Lower lobe of right lung (tissue), 2 donors: ENCODE data around the gene APLP2. TPM values are rescaled to one million over a fixed set of nuclear protein-coding genes. Genes with fewer than 3 reads are reported as not detected.
A peak's percentile ranks its signal among the peaks of the same experiment; 100 is the strongest.

Source experiments
- ATAC-seq, 2 donors: fragments of 200-7000 bp; cut with Tn5 transposase; one replicate each; pipeline ENCODE4 v1.9.1; 2020 to 2022; ENCODE audit warnings: mild to moderate bottlenecking in 2 of 2, moderate library complexity in 2 of 2
- DNase-seq: peaks from one replicate; pipeline ENCODE4 v3.0.0-alpha.2; 2020
- H3K27ac ChIP-seq: fragments of 200-600 bp; one replicate; pipeline ENCODE4 v1.8.0; 2022
- H3K27me3 ChIP-seq: fragments of 200-600 bp; one replicate; pipeline ENCODE4 v1.8.0; 2022; ENCODE audit warnings: low read depth
- H3K36me3 ChIP-seq: fragments of 200-600 bp; one replicate; pipeline ENCODE4 v1.8.0; 2022; ENCODE audit warnings: mild to moderate bottlenecking
- H3K4me1 ChIP-seq: fragments of 200-600 bp; one replicate; pipeline ENCODE4 v1.8.0; 2022
- H3K4me3 ChIP-seq: fragments of 200-600 bp; one replicate; pipeline ENCODE4 v1.8.0; 2022; ENCODE audit warnings: mild to moderate bottlenecking
- H3K9me3 ChIP-seq: fragments of 200-600 bp; one replicate; pipeline ENCODE4 v1.8.0; 2022
- CTCF ChIP-seq: fragments of 200-600 bp; IDR thresholded peaks from one replicate; pipeline ENCODE4 v1.8.0; 2022; ENCODE audit warnings: antibody characterized with exemption, mild to moderate bottlenecking
- intact Hi-C: fragments of 100-400 bp; cut with DNase I; formaldehyde crosslinking; loops from one replicate; pipeline ENCODE4 v1.11.0; 2022
- total RNA-seq: library from RNA; stranded (reverse); fragmentation: NEBNext Ultra II Directional; extraction: Animal tissue kit (Norgen Biotek cat#: 25700); gene quantifications from one replicate; pipeline ENCODE4 v1.2.1, GENCODE V29; 2021
- donor health status: DM: no; HTN: yes; CAD: no; lungs with severe emphysema.

APLP2 gene
- total RNA-seq, 1 donor from 2014 or later, result 582 TPM

- H3K4me1 ChIP-seq, result peaks cover 17% of the 10 kb centered on the region
- H3K27ac ChIP-seq, result no peak overlapping the region
- intact Hi-C loops, result no loop called here
- H3K9me3 ChIP-seq, result peaks cover 5% of the 10 kb centered on the region
- no peak overlapping the region for H3K4me3 ChIP-seq
- no peak for TF ChIP-seq CTCF
- H3K27me3 ChIP-seq, result no peaks in the 10 kb centered on the region
- ATAC-seq, result no peak
- no peaks in the 10 kb centered on the region for H3K36me3 ChIP-seq
- no peak for DNase-seq
These were observed 104.9 kb downstream of the APLP2 start for GRCh38 chr11:130174642-130175041.

- Histone ChIP-seq H3K27me3 (no peaks in the 10 kb centered on the region), H3K27ac (no peak overlapping the region), H3K4me3 (no peak overlapping the region), H3K36me3 (no peaks in the 10 kb centered on the region), H3K9me3 (peaks cover 5% of the 10 kb centered on the region), H3K4me1 (peaks cover 30% of the 10 kb centered on the region)
- TF ChIP-seq CTCF, result no peak
- DNase-seq, result no peak
- no peak for ATAC-seq
- intact Hi-C loops, result no loop called here
These were observed 106.2 kb downstream of the APLP2 start for GRCh38 chr11:130175898-130176297.

- no peak overlapping the region for H3K27ac ChIP-seq
- intact Hi-C loops, result no loop called here
- H3K9me3 ChIP-seq, result peaks cover 5% of the 10 kb centered on the region
- H3K36me3 ChIP-seq, result no peaks in the 10 kb centered on the region
- ATAC-seq (no peak), DNase-seq (no peak)
- peaks cover 46% of the 10 kb centered on the region for H3K4me1 ChIP-seq
- TF ChIP-seq CTCF, result no peak
- no peak overlapping the region for H3K4me3 ChIP-seq
- H3K27me3 ChIP-seq, result no peaks in the 10 kb centered on the region
These were observed 108.1 kb downstream of the APLP2 start for GRCh38 chr11:130177782-130178181.

GRCh38 chr11:130178441-130179339 is 109.0 kb downstream of the APLP2 start:
- Histone ChIP-seq H3K4me1 (peaks cover 46% of the 10 kb centered on the region), H3K27me3 (no peaks in the 10 kb centered on the region), H3K36me3 (no peaks in the 10 kb centered on the region), H3K4me3 (no peak overlapping the region), H3K27ac (no peak overlapping the region), H3K9me3 (peaks cover 5% of the 10 kb centered on the region)
- ATAC-seq (no peak), DNase-seq (no peak)
- TF ChIP-seq CTCF, result no peak
- intact Hi-C loops, result no loop called here

GRCh38 chr11:130179396-130180306 is 110.0 kb downstream of the APLP2 start:
- H3K27me3 ChIP-seq, result no peaks in the 10 kb centered on the region
- no peaks in the 10 kb centered on the region for H3K36me3 ChIP-seq
- peaks cover 3% of the 10 kb centered on the region for H3K9me3 ChIP-seq
- ATAC-seq, result peak; percentile 17 to 37
- no peak overlapping the region for H3K4me3 ChIP-seq
- H3K27ac ChIP-seq, result peak overlapping the region; percentile 7
- TF ChIP-seq CTCF, result no peak
- intact Hi-C loops, result no loop called here
- peak; percentile 47 for DNase-seq
- peaks cover 46% of the 10 kb centered on the region for H3K4me1 ChIP-seq
